ENCODE results near the gene CWF19L2. TPM values are rescaled to one million over a fixed set of nuclear protein-coding genes. Genes with fewer than 3 reads are reported as not detected.
"Not testable (repeated sequence)": the region's sequence is repeated elsewhere in the genome, so short reads cannot be mapped to it uniquely, and the experiment has no call there.

CWF19L2 gene
- total and polyA plus RNA-seq, 2 donors from 2014 or later: 10.3 to 19.1 TPM

- Histone ChIP-seq H3K27me3 (ENCODE audit: control insufficient read depth, insufficient read depth, low read length) (no peaks in the 10 kb centered on the region), H3K4me3 (ENCODE audit: low read length in 3 of 3) (no peak overlapping the region), H3K36me3 (ENCODE audit: control insufficient read depth in 2 of 3, insufficient read depth in 3 of 3, low read length in 3 of 3) (peaks cover 0 to 7% (median 0%) of the 10 kb centered on the region in 3 donors), H3K9ac (ENCODE audit: low read length in 3 of 3) (no peak overlapping the region), H3K27ac (ENCODE audit: low read depth in 2 of 2, low read length in 2 of 2) (no peak overlapping the region), H3K9me3 (ENCODE audit: control insufficient read depth in 2 of 3, insufficient read depth in 1 of 3, low read length in 3 of 3) (peaks cover 0 to 6% (median 0%) of the 10 kb centered on the region in 3 donors), H3K4me1 (ENCODE audit: control insufficient read depth in 2 of 3, insufficient read depth in 2 of 3, low read depth in 1 of 3, low read length in 3 of 3) (peaks cover 0 to 4% (median 0%) of the 10 kb centered on the region in 3 donors)
- no peak for TF ChIP-seq CTCF (IDR thresholded peaks at IDR 0.05; ENCODE audit: borderline replicate concordance, extremely low read depth, insufficient read depth)
- FAIRE-seq: no peak
- intact Hi-C loops (cut with DNase I): no loop called here
- no peak for DNase-seq
These were observed 44.1 kb upstream of the CWF19L2 start for GRCh38 chr11:107501713-107502112.

GRCh38 chr11:107497371-107497770, 39.7 kb upstream of the CWF19L2 start:
- FAIRE-seq; H3K9me3 ChIP-seq (ENCODE audit: control insufficient read depth in 2 of 3, insufficient read depth in 1 of 3, low read length in 3 of 3); intact Hi-C loops (cut with DNase I); H3K4me3 ChIP-seq (ENCODE audit: low read length in 3 of 3); H3K27me3 ChIP-seq (ENCODE audit: control insufficient read depth, insufficient read depth, low read length); H3K4me1 ChIP-seq (ENCODE audit: control insufficient read depth in 2 of 3, insufficient read depth in 2 of 3, low read depth in 1 of 3, low read length in 3 of 3); DNase-seq; H3K27ac ChIP-seq (ENCODE audit: low read depth in 2 of 2, low read length in 2 of 2); H3K9ac ChIP-seq (ENCODE audit: low read length in 3 of 3); H3K36me3 ChIP-seq (ENCODE audit: control insufficient read depth in 2 of 3, insufficient read depth in 3 of 3, low read length in 3 of 3): not testable (repeated sequence)

- Histone ChIP-seq H3K4me1 (ENCODE audit: control insufficient read depth in 2 of 3, insufficient read depth in 2 of 3, low read depth in 1 of 3, low read length in 3 of 3) (no peaks in the 10 kb centered on the region), H3K27me3 (ENCODE audit: control insufficient read depth, insufficient read depth, low read length) (no peaks in the 10 kb centered on the region), H3K4me3 (ENCODE audit: low read length in 3 of 3) (no peak overlapping the region), H3K36me3 (ENCODE audit: control insufficient read depth in 2 of 3, insufficient read depth in 3 of 3, low read length in 3 of 3) (no peaks in the 10 kb centered on the region), H3K9ac (ENCODE audit: low read length in 3 of 3) (no peak overlapping the region), H3K9me3 (ENCODE audit: control insufficient read depth in 2 of 3, insufficient read depth in 1 of 3, low read length in 3 of 3) (no peaks in the 10 kb centered on the region), H3K27ac (ENCODE audit: low read depth in 2 of 2, low read length in 2 of 2) (no peak overlapping the region)
- FAIRE-seq (no peak), DNase-seq (no peak)
- TF ChIP-seq CTCF (IDR thresholded peaks at IDR 0.05; ENCODE audit: borderline replicate concordance, extremely low read depth, insufficient read depth): no peak
- intact Hi-C loops (cut with DNase I): no loop called here
These were observed 38.4 kb upstream of the CWF19L2 start for GRCh38 chr11:107496011-107496410.

- Histone ChIP-seq H3K27me3 (ENCODE audit: control insufficient read depth, insufficient read depth, low read length) (no peaks in the 10 kb centered on the region), H3K27ac (ENCODE audit: low read depth in 2 of 2, low read length in 2 of 2) (no peak overlapping the region), H3K4me3 (ENCODE audit: low read length in 3 of 3) (no peak overlapping the region), H3K4me1 (ENCODE audit: control insufficient read depth in 2 of 3, insufficient read depth in 2 of 3, low read depth in 1 of 3, low read length in 3 of 3) (no peaks in the 10 kb centered on the region), H3K36me3 (ENCODE audit: control insufficient read depth in 2 of 3, insufficient read depth in 3 of 3, low read length in 3 of 3) (no peaks in the 10 kb centered on the region), H3K9ac (ENCODE audit: low read length in 3 of 3) (no peak overlapping the region), H3K9me3 (ENCODE audit: control insufficient read depth in 2 of 3, insufficient read depth in 1 of 3, low read length in 3 of 3) (no peaks in the 10 kb centered on the region)
- DNase-seq (no peak), FAIRE-seq (no peak)
- no peak for TF ChIP-seq CTCF (IDR thresholded peaks at IDR 0.05; ENCODE audit: borderline replicate concordance, extremely low read depth, insufficient read depth)
- intact Hi-C loops (cut with DNase I): no loop called here
These were observed 36.4 kb upstream of the CWF19L2 start for GRCh38 chr11:107494055-107494454.

Measured in kidney (tissue), 14 donors.